Endothelial cell of umbilical vein (primary cell): Measurements from ENCODE around the gene KCNF1. TPM values are rescaled to one million over a fixed set of nuclear protein-coding genes. Genes with fewer than 3 reads are reported as not detected.
A peak's percentile ranks its signal among the peaks of the same experiment; 100 is the strongest.

Experiments
- BruUV-seq: library from RNA; stranded (reverse); fragments of 400-500 nt; replicated peaks from 2 replicates; lab custom pipeline; 2021; lab: Mats Ljungman, UMichigan
- CTCF ChIA-PET: fragments of 300-600, 350-600 bp; sonication (Branson Sonifier 250); formaldehyde crosslinking; loops from one replicate; lab custom pipeline; 2021; ENCODE audit warnings: antibody characterized with exemption, inconsistent platforms; lab: Charles Lee
- POLR2A ChIA-PET: fragments of 300-600, 350-600 bp; sonication (Branson Sonifier 250); formaldehyde crosslinking; loops from one replicate; lab custom pipeline; 2021; ENCODE audit warnings: antibody characterized with exemption, inconsistent platforms; lab: Charles Lee
- DNase-seq: peaks from one replicate; pipeline ENCODE4 v3.0.0-alpha.2; 2011; ENCODE audit warnings: low read depth, low spot score
- FAIRE-seq: peaks from 2 replicates; lab custom pipeline; 2011; peaks lifted over from hg19 to GRCh38; lab: Jason Lieb, UNC
- H2AFZ ChIP-seq: 2 replicates; pipeline ENCODE4 v1.6.0; 2012; ENCODE audit warnings: low read depth, low read length, control low read depth, inconsistent platforms
- H3K27ac ChIP-seq: 2 replicates; pipeline ENCODE4 v1.5.1; 2011; ENCODE audit warnings: low read depth, mild to moderate bottlenecking, control low read depth, low read length, moderate library complexity; ENCODE audit not compliant: insufficient read depth
- H3K27me3 ChIP-seq, 2 experiments: 2 replicates each; pipeline versions ENCODE4 v1.6.0 to v1.6.1; 2011; ENCODE audit warnings: low read length in 2 of 2, mixed read lengths in 1 of 2; ENCODE audit not compliant: control insufficient read depth in 2 of 2, insufficient read depth in 2 of 2
- H3K36me3 ChIP-seq, 2 experiments: 2 replicates in 1 of 2; 3 replicates in 1 of 2; pipeline ENCODE4 v1.5.1; 2011; ENCODE audit warnings: low read length in 2 of 2, mild to moderate bottlenecking in 1 of 2, moderate library complexity in 1 of 2; ENCODE audit not compliant: control insufficient read depth in 2 of 2, insufficient read depth in 2 of 2; ENCODE audit errors: extremely low read depth in 1 of 2
- H3K4me1 ChIP-seq: 3 replicates; pipeline ENCODE4 v1.5.1; 2011; ENCODE audit warnings: mild to moderate bottlenecking, low read length; ENCODE audit not compliant: control insufficient read depth, insufficient read depth; ENCODE audit errors: extremely low read depth
- H3K4me2 ChIP-seq: 2 replicates; pipeline ENCODE4 v1.6.1; 2011; ENCODE audit warnings: low read length, control low read depth, mixed read lengths; ENCODE audit not compliant: insufficient read depth
- H3K4me3 ChIP-seq, 3 experiments: fragments of 200-600 bp in 1 of 3; sonication (generic), shearing (Covaris generic) in 1 of 3; replicated peaks in 1 of 3; 2 replicates each; pipeline ENCODE4 v1.5.1; 2011 to 2016; ENCODE audit warnings: control low read depth in 3 of 3, low read length in 3 of 3, mild to moderate bottlenecking in 2 of 3, inconsistent platforms in 1 of 3, low read depth in 1 of 3, moderate library complexity in 1 of 3; ENCODE audit not compliant: insufficient read depth in 1 of 3
- H3K79me2 ChIP-seq: 2 replicates; pipeline ENCODE4 v1.6.0; 2012; ENCODE audit warnings: low read length, inconsistent platforms; ENCODE audit not compliant: control insufficient read depth, insufficient read depth
- H3K9ac ChIP-seq: replicated peaks from 2 replicates; pipeline ENCODE3; 2011; ENCODE audit warnings: low read length, control low read depth; ENCODE audit not compliant: insufficient read depth; ENCODE audit errors: extremely low read depth
- H3K9me1 ChIP-seq: replicated peaks from 3 replicates; pipeline ENCODE4 v1.6.0; 2011; ENCODE audit warnings: mild to moderate bottlenecking, low read length; ENCODE audit not compliant: control insufficient read depth, insufficient read depth; ENCODE audit errors: extremely low read depth
- H3K9me3 ChIP-seq: replicated peaks from 2 replicates; pipeline ENCODE4 v1.5.1; 2012; ENCODE audit warnings: low read length, inconsistent platforms; ENCODE audit not compliant: control insufficient read depth, insufficient read depth
- H4K20me1 ChIP-seq: replicated peaks from 2 replicates; pipeline ENCODE3; 2011; ENCODE audit warnings: mild to moderate bottlenecking, low read length; ENCODE audit not compliant: control insufficient read depth, insufficient read depth; ENCODE audit errors: extremely low read depth
- FOS ChIP-seq: IDR thresholded peaks from 2 replicates; pipeline ENCODE4 v1.6.1; 2011; ENCODE audit warnings: mild to moderate bottlenecking, low read length, moderate library complexity, borderline replicate concordance; ENCODE audit not compliant: insufficient read depth
- GATA2 ChIP-seq: IDR thresholded peaks from 2 replicates; pipeline ENCODE4 v1.7.0; 2011; ENCODE audit warnings: low read depth, mild to moderate bottlenecking, moderate library complexity, mixed read lengths, low read length; ENCODE audit not compliant: insufficient read length, insufficient read depth
- JUN ChIP-seq: IDR thresholded peaks from 2 replicates; pipeline ENCODE4 v1.6.1; 2011; ENCODE audit warnings: borderline replicate concordance, low read depth; ENCODE audit not compliant: insufficient read length, insufficient read depth
- MYC ChIP-seq: IDR thresholded peaks from one replicate; pipeline ENCODE4 v1.6.1; 2011; ENCODE audit warnings: mild to moderate bottlenecking, low read depth, low read length
- POLR2AphosphoS5 ChIP-seq: IDR thresholded peaks from 2 replicates; pipeline ENCODE4 v1.6.1; 2012; ENCODE audit warnings: low read depth, mild to moderate bottlenecking, control low read depth, low read length, moderate library complexity; ENCODE audit not compliant: insufficient read depth
- dilution Hi-C: fragments of 300-500 bp; cut with MboI; formaldehyde crosslinking; loops from one replicate; pipeline ENCODE4 v1.15.0; 2019; ENCODE audit warnings: low sequenced_read_pairs; ENCODE audit not compliant: extremely low pct_ligation_motif_present
- intact Hi-C: fragments of 100-400 bp; cut with micrococcal nuclease; formaldehyde crosslinking; loops from one replicate; pipeline ENCODE4 v1.10.0; 2022
- polyA plus RNA-seq, 4 experiments: library from polyadenylated mRNA; depleted of rRNA in 3 of 4; stranded (reverse) in 3 of 4; unstranded in 1 of 4; fragments of >200 nt; gene quantifications; 2 replicates each; pipeline versions ENCODE4 v1.2.1 to v1.2.3, GENCODE V29; 2011 to 2012; ENCODE audit warnings: missing spikeins in 1 of 4
- total RNA-seq: library from RNA; stranded (reverse); gene quantifications from 2 replicates; pipeline ENCODE4 v1.2.3, GENCODE V29; 2021
- TF ChIP-seq, protein P1 (sequence below): IDR thresholded peaks from 2 replicates; pipeline ENCODE4 v1.6.1; 2011; ENCODE audit not compliant: insufficient read depth, insufficient read length

KCNF1 gene
- total and polyA plus RNA-seq, 2 donors (not counting 3 experiments of a cell fraction or from before 2014, with no cell fraction given): 0.23 to 0.42 TPM

DNA sequence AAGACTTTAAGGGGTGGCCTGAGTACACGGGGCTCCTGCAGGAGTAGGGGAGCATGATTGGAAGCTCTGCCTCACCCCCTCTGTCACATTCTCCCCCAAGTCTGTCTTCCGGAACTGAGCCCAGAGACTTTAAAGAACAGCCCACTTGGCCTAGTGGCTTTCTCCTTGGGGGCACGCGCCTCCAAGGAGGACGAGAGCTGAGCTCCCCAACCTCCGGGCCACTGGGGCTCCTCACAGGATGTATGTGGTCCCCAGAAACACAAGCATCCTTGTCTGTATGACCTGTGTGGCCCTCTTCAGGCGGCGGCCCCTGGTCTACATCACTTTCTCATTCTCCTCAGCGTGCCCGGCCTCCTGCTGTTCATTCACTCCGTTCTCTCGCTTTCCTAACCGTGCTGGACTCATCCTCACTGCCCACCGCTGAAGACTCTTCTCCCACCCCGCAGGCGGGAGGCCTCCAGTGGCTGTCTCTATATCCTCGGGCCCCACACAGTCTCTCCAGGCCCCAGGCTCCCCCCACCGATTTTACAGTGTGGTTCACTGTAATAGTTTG is 23.7 kb downstream of the KCNF1 start:
- FAIRE-seq: no peak
- Histone ChIP-seq H3K27me3 (peaks cover 0 to 2% of the 10 kb centered on the region in 2 experiments), H3K27ac (peak overlapping the region; percentile 88), H2AFZ (no peak overlapping the region), H3K79me2 (no peaks in the 10 kb centered on the region), H3K4me1 (peaks cover 31% of the 10 kb centered on the region), H3K9me3 (no peaks in the 10 kb centered on the region), H3K4me3 (no peak overlapping the region), H4K20me1 (no peaks in the 10 kb centered on the region), H3K9me1 (no peaks in the 10 kb centered on the region), H3K9ac (peak overlapping the region; percentile 57), H3K4me2 (peak overlapping the region; percentile 54), H3K36me3 (no peaks in the 10 kb centered on the region)
- intact Hi-C loops: loop anchor here (10.0 kb wide), 1 partner anchor 809 kb away; the partner anchor contains the start of gene LPIN1
- ChIA-PET CTCF (no interaction called here), POLR2A (no interaction called here)
- no peak for TF ChIP-seq GATA2
- no peak for TF ChIP-seq FOS
- TF ChIP-seq, protein P1, sequence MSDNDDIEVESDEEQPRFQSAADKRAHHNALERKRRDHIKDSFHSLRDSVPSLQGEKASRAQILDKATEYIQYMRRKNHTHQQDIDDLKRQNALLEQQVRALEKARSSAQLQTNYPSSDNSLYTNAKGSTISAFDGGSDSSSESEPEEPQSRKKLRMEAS: no peak
- dilution Hi-C loops: no loop called here
- TSS peak; percentile 81 for BruUV-seq
- DNase-seq: no peak

DNA sequence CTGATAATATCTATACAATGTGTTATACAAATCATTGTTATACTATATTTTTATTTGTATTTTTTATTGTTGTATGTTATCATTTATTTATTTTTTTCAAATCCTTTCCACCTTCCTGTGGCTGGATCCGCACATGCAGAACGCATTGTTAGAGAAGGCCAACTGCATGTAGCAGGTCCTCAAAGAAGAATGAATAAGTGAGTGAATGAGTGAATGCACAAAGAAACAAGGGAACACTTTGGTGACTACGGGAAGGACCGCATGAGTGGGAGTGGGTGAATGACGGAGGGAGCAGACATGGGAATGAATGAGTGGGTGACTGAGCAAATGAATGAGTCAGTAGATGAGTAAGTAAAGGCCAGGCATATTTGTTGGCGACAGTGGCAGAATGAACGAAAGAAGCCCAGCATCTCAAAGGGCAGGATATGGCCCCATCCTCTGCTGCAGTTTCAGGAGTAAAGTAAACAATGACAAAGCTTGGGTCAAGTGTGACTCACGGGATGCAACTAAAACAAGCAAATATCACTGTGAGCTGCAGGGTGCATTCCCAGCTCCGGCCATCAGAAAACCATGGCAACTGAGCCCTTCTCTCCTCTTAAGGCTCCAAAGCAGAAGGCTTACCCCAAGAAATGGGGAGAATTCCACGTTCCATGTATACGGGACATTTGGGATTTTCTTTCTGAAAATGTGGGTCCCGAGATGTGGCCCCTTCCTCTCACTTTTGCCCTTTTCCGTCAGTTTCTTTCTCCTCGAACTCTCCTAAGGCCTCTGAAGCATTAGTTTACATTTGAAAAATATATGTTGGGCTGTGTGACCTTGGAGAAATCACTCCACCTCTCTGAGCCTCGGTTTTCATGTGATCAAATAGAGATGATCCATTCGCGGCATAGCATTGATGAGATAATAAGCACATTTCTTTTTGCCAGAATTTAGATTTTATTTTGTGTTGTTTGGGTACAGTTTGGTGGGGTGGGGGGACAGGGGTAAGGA is 24.5 kb downstream of the KCNF1 start:
- CTCF ChIA-PET: interaction anchor here (0.7 to 1.0 kb wide), 6 partner anchors 12 to 247 kb away, joined by 3 to 8 read pairs (median 4); partner anchors contain the start of genes KCNF1 and NOL10

More for the DNA sequence above, 24.5 kb downstream of the KCNF1 start:
- H4K20me1 ChIP-seq: no peaks in the 10 kb centered on the region
- DNase-seq (peak; percentile 96), FAIRE-seq (peak; percentile 99)
- no peak overlapping the region for H2AFZ ChIP-seq
- POLR2A ChIA-PET: interaction anchor here (0.6 kb wide), 1 partner anchor 218 kb away, joined by 5 read pairs; no protein-coding TSS in a partner anchor
- TF ChIP-seq GATA2 (peak; percentile 39), FOS (peak; percentile 100), MYC (no peak), JUN (peak; percentile 99), POLR2AphosphoS5 (peak; percentile 98)
- TF ChIP-seq, protein P1: peak; percentile 11
- dilution Hi-C loops (no loop called here), intact Hi-C loops (loop anchor here (1.0 to 10.0 kb wide), 4 partner anchors 25 to 809 kb away; partner anchors contain the start of genes KCNF1, LPIN1 and PDIA6)
- TSS peak; percentile 65 for BruUV-seq
- peak overlapping the region; percentile 54 for H3K4me2 ChIP-seq
- H3K36me3 ChIP-seq: no peaks in the 10 kb centered on the region
- H3K9ac ChIP-seq: peak overlapping the region; percentile 57
- H3K9me1 ChIP-seq: no peaks in the 10 kb centered on the region
- H3K9me3 ChIP-seq: no peaks in the 10 kb centered on the region
- peaks cover 31% of the 10 kb centered on the region for H3K4me1 ChIP-seq
- H3K27me3 ChIP-seq: peaks cover 0 to 2% of the 10 kb centered on the region in 2 experiments
- H3K27ac ChIP-seq: peak overlapping the region; percentile 88
- H3K79me2 ChIP-seq: no peaks in the 10 kb centered on the region
- H3K4me3 ChIP-seq: no peak overlapping the region
